BLaER1 treated with 17β-estradiol and CSF1 and Interleukin-3, amounts not matched to agents 10 nM and 100 nM (cell line): Measurements from ENCODE around the gene POLE.
"Not testable (repeated sequence)": the region's sequence is repeated elsewhere in the genome, so short reads cannot be mapped to it uniquely, and the experiment has no call there.

Experiments
- H3K27ac ChIP-seq, 11 experiments: shearing (Covaris generic); formaldehyde crosslinking; 2 replicates each; pipeline ENCODE4 v1.8.1; 2022
- H3K27me3 ChIP-seq, 11 experiments: shearing (Covaris generic); formaldehyde crosslinking; 2 replicates each; pipeline ENCODE4 v1.8.1; 2022
- H3K36me3 ChIP-seq, 11 experiments: shearing (Covaris generic); formaldehyde crosslinking; 2 replicates each; pipeline ENCODE4 v1.8.1; 2022
- H3K4me1 ChIP-seq, 10 experiments: shearing (Covaris generic); formaldehyde crosslinking; 2 replicates each; pipeline ENCODE4 v1.8.1; 2022
- H3K4me2 ChIP-seq, 11 experiments: shearing (Covaris generic); formaldehyde crosslinking; 2 replicates each; pipeline ENCODE4 v1.8.1; 2022
- H3K4me3 ChIP-seq, 10 experiments: shearing (Covaris generic); formaldehyde crosslinking; 2 replicates each; pipeline ENCODE4 v1.8.1; 2022
- H3K9ac ChIP-seq, 11 experiments: shearing (Covaris generic); formaldehyde crosslinking; 2 replicates each; pipeline ENCODE4 v1.8.1; 2022
- H3K9me3 ChIP-seq, 11 experiments: shearing (Covaris generic); formaldehyde crosslinking; replicated peaks in 1 of 11; 2 replicates each; pipeline ENCODE4 v1.8.1; 2022
- H4K20me1 ChIP-seq, 11 experiments: shearing (Covaris generic); formaldehyde crosslinking; 2 replicates each; pipeline ENCODE4 v1.8.1; 2022
- Cebpa-rat ChIP-seq, 11 experiments: shearing (Covaris generic); IDR thresholded peaks; 2 replicates each; pipeline ENCODE4 v1.8.1; 2022

The POLE gene

GRCh38 chr12:132695431-132695830, 8.3 kb upstream of the POLE start:
- Histone ChIP-seq H3K9me3 (peaks cover 0 to 10% (median 4%) of the 10 kb centered on the region in 11 experiments; a peak in 9 of 22 replicates), H4K20me1 (no peaks in the 10 kb centered on the region; a peak in 2 of 22 replicates), H3K4me2 (no peak overlapping the region; a peak in 1 of 22 replicates), H3K4me3 (no peak overlapping the region), H3K9ac (no peak overlapping the region), H3K36me3 (peaks cover 12 to 81% (median 68%) of the 10 kb centered on the region in 11 experiments; a peak in 20 of 22 replicates), H3K27ac (no peak overlapping the region), H3K4me1 (peaks cover 0 to 29% (median 9%) of the 10 kb centered on the region in 10 experiments; a peak in 16 of 20 replicates), H3K27me3 (no peaks in the 10 kb centered on the region)
- TF ChIP-seq Cebpa-rat (IDR thresholded peaks at IDR 0.05) = no peak

GRCh38 chr12:132694888-132695287, 7.7 kb upstream of the POLE start:
- H3K9ac ChIP-seq, H3K9me3 ChIP-seq, H3K27me3 ChIP-seq, H4K20me1 ChIP-seq, H3K4me2 ChIP-seq, H3K27ac ChIP-seq, H3K4me3 ChIP-seq: not testable (repeated sequence)
- peaks cover 0 to 24% (median 5%) of the 10 kb centered on the region in 10 experiments; a peak in 14 of 20 replicates for H3K4me1 ChIP-seq
- peaks cover 12 to 80% (median 69%) of the 10 kb centered on the region in 11 experiments; a peak in 20 of 22 replicates for H3K36me3 ChIP-seq

- H3K9ac ChIP-seq, H3K27me3 ChIP-seq, H3K4me2 ChIP-seq, H3K27ac ChIP-seq, H3K4me3 ChIP-seq, H3K9me3 ChIP-seq: not testable (repeated sequence)
- H4K20me1 ChIP-seq = peaks cover 0 to 12% (median 7%) of the 10 kb centered on the region in 11 experiments; a peak in 11 of 22 replicates
- peaks cover 12 to 56% (median 41%) of the 10 kb centered on the region in 11 experiments; a peak in 20 of 22 replicates for H3K36me3 ChIP-seq
- H3K4me1 ChIP-seq = peaks cover 0 to 12% (median 9%) of the 10 kb centered on the region in 10 experiments; a peak in 15 of 20 replicates
Measured at GRCh38 chr12:132692030-132692429, 4.9 kb upstream of the POLE start.

- Histone ChIP-seq H3K9ac (peak overlapping the region in 4 of 11 experiments; percentile 43 to 63 (median 62); a peak in 4 of 22 replicates), H3K4me3 (no peak overlapping the region), H3K27me3 (no peaks in the 10 kb centered on the region), H3K4me1 (peaks cover 12 to 27% (median 22%) of the 10 kb centered on the region in 10 experiments), H3K36me3 (peaks cover 0 to 46% (median 22%) of the 10 kb centered on the region in 11 experiments; a peak in 15 of 22 replicates), H4K20me1 (peaks cover 0 to 23% (median 15%) of the 10 kb centered on the region in 11 experiments; a peak in 11 of 22 replicates), H3K4me2 (peak overlapping the region in 3 of 11 experiments; percentile 67 to 71 (median 70); a peak in 3 of 22 replicates), H3K9me3 (peaks cover 0 to 19% (median 4%) of the 10 kb centered on the region in 11 experiments; a peak in 9 of 22 replicates), H3K27ac (no peak overlapping the region)
- no peak for TF ChIP-seq Cebpa-rat (IDR thresholded peaks at IDR 0.05)
Measured at GRCh38 chr12:132690112-132690511, 3.0 kb upstream of the POLE start.

GRCh38 chr12:132689227-132689626, 2.1 kb upstream of the POLE start:
- TF ChIP-seq Cebpa-rat (IDR thresholded peaks at IDR 0.05) = no peak
- Histone ChIP-seq H3K27ac (no peak overlapping the region), H3K9me3 (peaks cover 0 to 16% (median 4%) of the 10 kb centered on the region in 11 experiments; a peak in 8 of 22 replicates), H4K20me1 (peaks cover 0 to 23% (median 15%) of the 10 kb centered on the region in 11 experiments; a peak in 11 of 22 replicates), H3K27me3 (no peaks in the 10 kb centered on the region), H3K36me3 (peaks cover 0 to 41% (median 19%) of the 10 kb centered on the region in 11 experiments; a peak in 12 of 22 replicates), H3K4me1 (peaks cover 14 to 28% (median 24%) of the 10 kb centered on the region in 10 experiments), H3K4me2 (peak overlapping the region; percentile 47 to 71 (median 59); a peak in 20 of 22 replicates), H3K9ac (peak overlapping the region in 8 of 11 experiments; percentile 26 to 63 (median 50); a peak in 14 of 22 replicates), H3K4me3 (peak overlapping the region in 5 of 10 experiments; percentile 27 to 40 (median 34); a peak in 5 of 20 replicates)

GRCh38 chr12:132686825-132687210, 324 bp downstream of the POLE start:
- peak overlapping the region; percentile 91 to 100 (median 98) for H3K4me3 ChIP-seq
- H3K27me3 ChIP-seq = no peaks in the 10 kb centered on the region
- peaks cover 0 to 30% (median 15%) of the 10 kb centered on the region in 11 experiments; a peak in 11 of 22 replicates for H3K9me3 ChIP-seq
- TF ChIP-seq Cebpa-rat (IDR thresholded peaks at IDR 0.05) = no peak
- peaks cover 14 to 42% (median 35%) of the 10 kb centered on the region in 10 experiments for H3K4me1 ChIP-seq
- peak overlapping the region; percentile 91 to 98 (median 98) for H3K9ac ChIP-seq
- peak overlapping the region; percentile 46 to 97 (median 94); a peak in 21 of 22 replicates for H3K27ac ChIP-seq
- H3K4me2 ChIP-seq = peak overlapping the region; percentile 74 to 96 (median 87)
- peaks cover 0 to 51% (median 27%) of the 10 kb centered on the region in 11 experiments; a peak in 12 of 22 replicates for H3K36me3 ChIP-seq
- peaks cover 0 to 38% (median 21%) of the 10 kb centered on the region in 11 experiments; a peak in 11 of 22 replicates for H4K20me1 ChIP-seq

- Histone ChIP-seq H3K9me3 (peaks cover 0 to 30% (median 15%) of the 10 kb centered on the region in 11 experiments; a peak in 11 of 22 replicates), H3K27ac (peak overlapping the region in 1 of 11 experiments; percentile 94; a peak in 2 of 22 replicates), H3K4me1 (peaks cover 14 to 42% (median 35%) of the 10 kb centered on the region in 10 experiments), H3K4me2 (peak overlapping the region; percentile 74 to 96 (median 87)), H3K9ac (peak overlapping the region in 10 of 11 experiments; percentile 91 to 98 (median 98); a peak in 20 of 22 replicates), H4K20me1 (peaks cover 0 to 52% (median 35%) of the 10 kb centered on the region in 11 experiments; a peak in 14 of 22 replicates), H3K4me3 (peak overlapping the region in 8 of 10 experiments; percentile 91 to 100 (median 98); a peak in 16 of 20 replicates), H3K27me3 (no peaks in the 10 kb centered on the region), H3K36me3 (peaks cover 3 to 51% (median 28%) of the 10 kb centered on the region in 11 experiments; a peak in 19 of 22 replicates)
- TF ChIP-seq Cebpa-rat (IDR thresholded peaks at IDR 0.05) = no peak
Measured at GRCh38 chr12:132685400-132685799, 1.7 kb downstream of the POLE start.

- Histone ChIP-seq H3K4me3 (no peak overlapping the region), H3K4me2 (no peak overlapping the region), H3K9me3 (peaks cover 0 to 6% (median 2%) of the 10 kb centered on the region in 11 experiments; a peak in 8 of 22 replicates), H3K4me1 (peaks cover 0 to 21% (median 16%) of the 10 kb centered on the region in 10 experiments; a peak in 14 of 20 replicates), H3K36me3 (peaks cover 78 to 100% (median 97%) of the 10 kb centered on the region in 11 experiments), H4K20me1 (peaks cover 0 to 69% (median 60%) of the 10 kb centered on the region in 11 experiments; a peak in 16 of 22 replicates), H3K27ac (no peak overlapping the region), H3K9ac (no peak overlapping the region), H3K27me3 (no peaks in the 10 kb centered on the region)
- no peak for TF ChIP-seq Cebpa-rat (IDR thresholded peaks at IDR 0.05)
Measured at GRCh38 chr12:132677492-132677891, 9.7 kb downstream of the POLE start.
